ENCODE data around the gene C17orf114.
A peak's percentile ranks its signal among the peaks of the same experiment; 100 is the strongest.

The C17orf114 gene

GRCh38 chr17:4806456-4806776, 4.3 kb upstream of the C17orf114 start:
- peaks cover 10 to 24% (median 17%) of the 10 kb centered on the region in 4 donors for H3K4me1 ChIP-seq (ENCODE audit: control insufficient read depth in 4 of 4, insufficient read depth in 4 of 4, low read length in 3 of 4)
- peak overlapping the region; percentile 10 to 54 for H3K9ac ChIP-seq (ENCODE audit: low read depth in 1 of 2, low read length in 2 of 2)
- H3K9me3 ChIP-seq (ENCODE audit: control insufficient read depth in 4 of 4, low read length in 3 of 4): no peaks in the 10 kb centered on the region
- peak overlapping the region; percentile 67 to 87 (median 69) for H3K4me3 ChIP-seq (ENCODE audit: low read depth in 1 of 3, low read length in 3 of 3)
- no peaks in the 10 kb centered on the region for H3K27me3 ChIP-seq (ENCODE audit: control insufficient read depth in 4 of 4, insufficient read depth in 4 of 4, low read length in 3 of 4)
- H3K36me3 ChIP-seq (ENCODE audit: control insufficient read depth in 4 of 4, insufficient read depth in 3 of 4, low read depth in 1 of 4, low read length in 3 of 4): peaks cover 0 to 5% (median 1%) of the 10 kb centered on the region in 4 donors
- WGBS: 2% methylated on average over 16 of the region's 16 CpGs
- TF ChIP-seq, protein P1, sequence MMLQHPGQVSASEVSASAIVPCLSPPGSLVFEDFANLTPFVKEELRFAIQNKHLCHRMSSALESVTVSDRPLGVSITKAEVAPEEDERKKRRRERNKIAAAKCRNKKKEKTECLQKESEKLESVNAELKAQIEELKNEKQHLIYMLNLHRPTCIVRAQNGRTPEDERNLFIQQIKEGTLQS (IDR thresholded peaks at IDR 0.05): no peak
- TF ChIP-seq ZBTB33 (IDR thresholded peaks at IDR 0.05) (no peak), HNF4A (conservative IDR thresholded peaks at IDR 0.05) (no peak), NR2F2 (IDR thresholded peaks at IDR 0.05) (no peak), FOXA2 (IDR thresholded peaks at IDR 0.05) (no peak), TAF1 (conservative IDR thresholded peaks at IDR 0.05) (no peak), SP1 (IDR thresholded peaks at IDR 0.05) (no peak), FOXA1 (IDR thresholded peaks at IDR 0.05) (no peak)
- no peak for DNase-seq (ENCODE audit: low spot score)
- no peak overlapping the region for H3K27ac ChIP-seq (ENCODE audit: low read depth in 1 of 2, low read length in 2 of 2)

GRCh38 chr17:4800462-4801196, 1.5 kb downstream of the C17orf114 start:
- Histone ChIP-seq H3K4me3 (ENCODE audit: low read depth in 1 of 3, low read length in 3 of 3) (no peak overlapping the region), H3K9ac (ENCODE audit: low read depth in 1 of 2, low read length in 2 of 2) (no peak overlapping the region), H3K27me3 (ENCODE audit: control insufficient read depth in 4 of 4, insufficient read depth in 4 of 4, low read length in 3 of 4) (no peaks in the 10 kb centered on the region), H3K27ac (ENCODE audit: low read depth in 1 of 2, low read length in 2 of 2) (no peak overlapping the region), H3K36me3 (ENCODE audit: control insufficient read depth in 4 of 4, insufficient read depth in 3 of 4, low read depth in 1 of 4, low read length in 3 of 4) (peaks cover 6 to 20% (median 16%) of the 10 kb centered on the region in 4 donors), H3K9me3 (ENCODE audit: control insufficient read depth in 4 of 4, low read length in 3 of 4) (no peaks in the 10 kb centered on the region), H3K4me1 (ENCODE audit: control insufficient read depth in 4 of 4, insufficient read depth in 4 of 4, low read length in 3 of 4) (peaks cover 4 to 15% (median 12%) of the 10 kb centered on the region in 4 donors)
- DNase-seq (ENCODE audit: low spot score): no peak
- 90% methylated on average over 10 of the region's 10 CpGs for WGBS
- TF ChIP-seq, protein P1 (IDR thresholded peaks at IDR 0.05): no peak
- TF ChIP-seq YY1 (IDR thresholded peaks at IDR 0.05) (no peak), HNF4A (conservative IDR thresholded peaks at IDR 0.05) (no peak), HNF4G (IDR thresholded peaks at IDR 0.05) (no peak), GABPA (IDR thresholded peaks at IDR 0.05 in 1 of 2, conservative IDR thresholded peaks at IDR 0.05 in 1 of 2) (no peak), ZBTB33 (IDR thresholded peaks at IDR 0.05) (no peak), FOXA1 (IDR thresholded peaks at IDR 0.05) (no peak), RXRA (IDR thresholded peaks at IDR 0.05) (no peak), SP1 (IDR thresholded peaks at IDR 0.05) (no peak), TAF1 (conservative IDR thresholded peaks at IDR 0.05) (no peak), JUND (IDR thresholded peaks at IDR 0.05) (no peak), EGR1 (IDR thresholded peaks at IDR 0.05; ENCODE audit: low read depth in 2 of 2) (no peak)
- TF ChIP-seq, protein P2, sequence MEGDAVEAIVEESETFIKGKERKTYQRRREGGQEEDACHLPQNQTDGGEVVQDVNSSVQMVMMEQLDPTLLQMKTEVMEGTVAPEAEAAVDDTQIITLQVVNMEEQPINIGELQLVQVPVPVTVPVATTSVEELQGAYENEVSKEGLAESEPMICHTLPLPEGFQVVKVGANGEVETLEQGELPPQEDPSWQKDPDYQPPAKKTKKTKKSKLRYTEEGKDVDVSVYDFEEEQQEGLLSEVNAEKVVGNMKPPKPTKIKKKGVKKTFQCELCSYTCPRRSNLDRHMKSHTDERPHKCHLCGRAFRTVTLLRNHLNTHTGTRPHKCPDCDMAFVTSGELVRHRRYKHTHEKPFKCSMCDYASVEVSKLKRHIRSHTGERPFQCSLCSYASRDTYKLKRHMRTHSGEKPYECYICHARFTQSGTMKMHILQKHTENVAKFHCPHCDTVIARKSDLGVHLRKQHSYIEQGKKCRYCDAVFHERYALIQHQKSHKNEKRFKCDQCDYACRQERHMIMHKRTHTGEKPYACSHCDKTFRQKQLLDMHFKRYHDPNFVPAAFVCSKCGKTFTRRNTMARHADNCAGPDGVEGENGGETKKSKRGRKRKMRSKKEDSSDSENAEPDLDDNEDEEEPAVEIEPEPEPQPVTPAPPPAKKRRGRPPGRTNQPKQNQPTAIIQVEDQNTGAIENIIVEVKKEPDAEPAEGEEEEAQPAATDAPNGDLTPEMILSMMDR (IDR thresholded peaks at IDR 0.05; ENCODE audit: low read depth, low read length, missing input control): no peak
